ENCODE measurements around the gene CACNG6.
"Not testable (repeated sequence)": the region's sequence is repeated elsewhere in the genome, so short reads cannot be mapped to it uniquely, and the experiment has no call there.

Gene CACNG6

DNA sequence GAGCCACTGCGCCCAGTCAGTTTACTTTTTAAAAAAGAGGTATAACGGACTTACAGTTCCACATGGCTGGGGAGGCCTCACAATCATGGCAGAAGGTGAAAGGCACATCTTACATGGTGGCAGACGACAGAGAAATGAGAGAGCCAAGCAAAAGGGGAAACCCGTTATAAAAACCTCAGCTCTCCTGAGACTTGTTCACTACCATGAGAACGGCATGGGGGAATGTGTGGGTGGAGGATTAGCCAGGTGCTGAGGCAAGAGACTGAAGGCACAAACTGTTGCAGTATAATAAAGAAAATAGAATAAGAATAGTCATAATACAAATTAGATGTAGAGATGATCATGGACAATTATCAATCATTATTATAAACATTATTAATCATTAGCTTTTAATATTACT, 45.1 kb downstream of the CACNG6 start:
- not testable (repeated sequence) for H3K23ac ChIP-seq (ENCODE audit: low read length); H3K9me3 ChIP-seq (ENCODE audit: insufficient read depth, low read depth, low read length); H3K4ac ChIP-seq (ENCODE audit: low read depth, low read length); H4K91ac ChIP-seq (ENCODE audit: low read depth, low read length); H3K9ac ChIP-seq (ENCODE audit: low read length); H3K14ac ChIP-seq (ENCODE audit: low read length); H3K79me1 ChIP-seq (ENCODE audit: low read length); H3K4me3 ChIP-seq (ENCODE audit: low read depth, low read length); H3K18ac ChIP-seq (ENCODE audit: low read length); H3K4me2 ChIP-seq (ENCODE audit: low read length); H3K27ac ChIP-seq (ENCODE audit: low read depth, low read length); H2BK120ac ChIP-seq (ENCODE audit: insufficient read depth, low read length, poor library complexity); H3K27me3 ChIP-seq (ENCODE audit: insufficient read depth, low read length); H3K79me2 ChIP-seq (ENCODE audit: control insufficient read depth, insufficient read depth, low read length, poor library complexity); H3K4me1 ChIP-seq (ENCODE audit: control insufficient read depth in 1 of 2, insufficient read depth in 2 of 2, low read length in 2 of 2); H2AK5ac ChIP-seq (ENCODE audit: low read length); H2BK5ac ChIP-seq (ENCODE audit: low read depth, low read length, poor library complexity); H3K36me3 ChIP-seq (ENCODE audit: control insufficient read depth in 1 of 2, insufficient read depth in 2 of 2, low read length in 2 of 2); H2BK12ac ChIP-seq (ENCODE audit: low read length); DNase-seq; H2AFZ ChIP-seq (ENCODE audit: insufficient read depth, low read length, poor library complexity); H4K8ac ChIP-seq (ENCODE audit: low read depth, low read length); H4K12ac ChIP-seq (ENCODE audit: low read depth, low read length)
- no CpG with 5 or more reads among the region's 5 CpGs for WGBS (ENCODE audit: extremely low coverage, insufficient coverage, insufficient read length)

DNA sequence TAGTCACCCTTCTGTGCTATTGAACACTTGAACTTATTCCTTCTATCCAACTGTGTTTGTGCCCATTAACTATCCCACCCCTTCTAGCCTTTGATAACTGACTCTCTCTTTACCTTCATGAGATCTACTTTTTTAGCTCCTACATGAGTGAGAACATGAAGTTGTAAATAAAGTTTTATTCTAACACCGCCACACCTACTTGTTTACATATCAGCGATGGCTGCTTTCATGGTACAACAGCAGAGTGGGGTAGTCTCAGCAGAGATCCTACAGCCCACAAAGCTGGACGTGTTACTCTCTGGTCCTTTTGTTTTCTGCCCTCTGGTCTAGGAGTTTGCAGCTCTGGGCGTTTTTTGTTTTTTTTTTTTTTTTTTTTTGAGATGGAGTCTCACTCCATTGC, 48.6 kb downstream of the CACNG6 start:
- H3K27ac ChIP-seq (ENCODE audit: low read depth, low read length), result no peak overlapping the region
- no peaks in the 10 kb centered on the region for H3K79me1 ChIP-seq (ENCODE audit: low read length)
- H3K4me2 ChIP-seq (ENCODE audit: low read length), result no peak overlapping the region

GRCh38 chr19:54041969-54042606, 50.7 kb downstream of the CACNG6 start:
- H3K4ac ChIP-seq (ENCODE audit: low read depth, low read length), result no peak overlapping the region
- H3K9me3 ChIP-seq (ENCODE audit: insufficient read depth, low read depth, low read length), result peaks cover 2% of the 10 kb centered on the region
- no peaks in the 10 kb centered on the region for H3K27me3 ChIP-seq (ENCODE audit: insufficient read depth, low read length)
- no peak overlapping the region for H2BK12ac ChIP-seq (ENCODE audit: low read length)
- no peak overlapping the region for H3K4me3 ChIP-seq (ENCODE audit: low read depth, low read length)
- no peak overlapping the region for H3K14ac ChIP-seq (ENCODE audit: low read length)
- H3K79me2 ChIP-seq (ENCODE audit: control insufficient read depth, insufficient read depth, low read length, poor library complexity), result no peaks in the 10 kb centered on the region
- H3K18ac ChIP-seq (ENCODE audit: low read length), result no peak overlapping the region
- no peak overlapping the region for H2BK120ac ChIP-seq (ENCODE audit: insufficient read depth, low read length, poor library complexity)
- H2AK5ac ChIP-seq (ENCODE audit: low read length), result no peak overlapping the region
- H3K79me1 ChIP-seq (ENCODE audit: low read length), result no peaks in the 10 kb centered on the region
- DNase-seq, result peak in 1 of 2 donors; percentile 57
- H4K8ac ChIP-seq (ENCODE audit: low read depth, low read length), result no peak overlapping the region
- WGBS (ENCODE audit: extremely low coverage, insufficient coverage, insufficient read length), result 100% methylated on average over 2 of the region's 9 CpGs
- H4K91ac ChIP-seq (ENCODE audit: low read depth, low read length), result no peak overlapping the region
- H3K23ac ChIP-seq (ENCODE audit: low read length), result no peak overlapping the region
- H3K9ac ChIP-seq (ENCODE audit: low read length), result no peak overlapping the region
- no peak overlapping the region for H4K12ac ChIP-seq (ENCODE audit: low read depth, low read length)
- H2AFZ ChIP-seq (ENCODE audit: insufficient read depth, low read length, poor library complexity), result no peak overlapping the region
- H3K4me2 ChIP-seq (ENCODE audit: low read length), result peak overlapping the region; percentile 15
- H3K36me3 ChIP-seq (ENCODE audit: control insufficient read depth in 1 of 2, insufficient read depth in 2 of 2, low read length in 2 of 2), result no peaks in the 10 kb centered on the region
- H3K4me1 ChIP-seq (ENCODE audit: control insufficient read depth in 1 of 2, insufficient read depth in 2 of 2, low read length in 2 of 2), result peaks cover 5 to 6% of the 10 kb centered on the region in 2 experiments
- H2BK5ac ChIP-seq (ENCODE audit: low read depth, low read length, poor library complexity), result no peak overlapping the region
- no peak overlapping the region for H3K27ac ChIP-seq (ENCODE audit: low read depth, low read length)

More for the DNA sequence above, 48.6 kb downstream of the CACNG6 start:
- no peak overlapping the region for H3K4me3 ChIP-seq (ENCODE audit: low read depth, low read length)
- no peak overlapping the region for H3K4ac ChIP-seq (ENCODE audit: low read depth, low read length)
- no peak overlapping the region for H2AFZ ChIP-seq (ENCODE audit: insufficient read depth, low read length, poor library complexity)
- H2BK12ac ChIP-seq (ENCODE audit: low read length), result no peak overlapping the region
- H3K23ac ChIP-seq (ENCODE audit: low read length), result no peak overlapping the region
- H2BK5ac ChIP-seq (ENCODE audit: low read depth, low read length, poor library complexity), result no peak overlapping the region
- DNase-seq, result no peak
- no peak overlapping the region for H4K8ac ChIP-seq (ENCODE audit: low read depth, low read length)
- no peaks in the 10 kb centered on the region for H3K79me2 ChIP-seq (ENCODE audit: control insufficient read depth, insufficient read depth, low read length, poor library complexity)
- H4K12ac ChIP-seq (ENCODE audit: low read depth, low read length), result no peak overlapping the region
- peaks cover 6 to 7% of the 10 kb centered on the region in 2 experiments for H3K4me1 ChIP-seq (ENCODE audit: control insufficient read depth in 1 of 2, insufficient read depth in 2 of 2, low read length in 2 of 2)
- no peak overlapping the region for H2BK120ac ChIP-seq (ENCODE audit: insufficient read depth, low read length, poor library complexity)
- peaks cover 2% of the 10 kb centered on the region for H3K9me3 ChIP-seq (ENCODE audit: insufficient read depth, low read depth, low read length)
- H2AK5ac ChIP-seq (ENCODE audit: low read length), result no peak overlapping the region
- no peaks in the 10 kb centered on the region for H3K36me3 ChIP-seq (ENCODE audit: control insufficient read depth in 1 of 2, insufficient read depth in 2 of 2, low read length in 2 of 2)
- WGBS (ENCODE audit: extremely low coverage, insufficient coverage, insufficient read length), result no CpG with 5 or more reads among the region's 4 CpGs
- no peak overlapping the region for H3K9ac ChIP-seq (ENCODE audit: low read length)
- H3K27me3 ChIP-seq (ENCODE audit: insufficient read depth, low read length), result no peaks in the 10 kb centered on the region
- no peak overlapping the region for H3K18ac ChIP-seq (ENCODE audit: low read length)
- H4K91ac ChIP-seq (ENCODE audit: low read depth, low read length), result no peak overlapping the region
- H3K14ac ChIP-seq (ENCODE audit: low read length), result no peak overlapping the region

- H2BK5ac ChIP-seq (ENCODE audit: low read depth, low read length, poor library complexity), result no peak overlapping the region
- no peak overlapping the region for H2BK120ac ChIP-seq (ENCODE audit: insufficient read depth, low read length, poor library complexity)
- no peak for DNase-seq
- no peak overlapping the region for H4K91ac ChIP-seq (ENCODE audit: low read depth, low read length)
- H2BK12ac ChIP-seq (ENCODE audit: low read length), result no peak overlapping the region
- no peak overlapping the region for H3K4ac ChIP-seq (ENCODE audit: low read depth, low read length)
- peaks cover 5 to 6% of the 10 kb centered on the region in 2 experiments for H3K4me1 ChIP-seq (ENCODE audit: control insufficient read depth in 1 of 2, insufficient read depth in 2 of 2, low read length in 2 of 2)
- no CpG with 5 or more reads among the region's 3 CpGs for WGBS (ENCODE audit: extremely low coverage, insufficient coverage, insufficient read length)
- H4K8ac ChIP-seq (ENCODE audit: low read depth, low read length), result no peak overlapping the region
- H3K79me1 ChIP-seq (ENCODE audit: low read length), result no peaks in the 10 kb centered on the region
- H3K9ac ChIP-seq (ENCODE audit: low read length), result no peak overlapping the region
- H3K79me2 ChIP-seq (ENCODE audit: control insufficient read depth, insufficient read depth, low read length, poor library complexity), result no peaks in the 10 kb centered on the region
- H3K18ac ChIP-seq (ENCODE audit: low read length), result no peak overlapping the region
- no peak overlapping the region for H3K4me3 ChIP-seq (ENCODE audit: low read depth, low read length)
- H3K36me3 ChIP-seq (ENCODE audit: control insufficient read depth in 1 of 2, insufficient read depth in 2 of 2, low read length in 2 of 2), result no peaks in the 10 kb centered on the region
- peaks cover 2% of the 10 kb centered on the region for H3K9me3 ChIP-seq (ENCODE audit: insufficient read depth, low read depth, low read length)
- no peak overlapping the region for H3K27ac ChIP-seq (ENCODE audit: low read depth, low read length)
- H3K4me2 ChIP-seq (ENCODE audit: low read length), result no peak overlapping the region
- no peak overlapping the region for H2AFZ ChIP-seq (ENCODE audit: insufficient read depth, low read length, poor library complexity)
- H3K27me3 ChIP-seq (ENCODE audit: insufficient read depth, low read length), result no peaks in the 10 kb centered on the region
- H2AK5ac ChIP-seq (ENCODE audit: low read length), result no peak overlapping the region
- H4K12ac ChIP-seq (ENCODE audit: low read depth, low read length), result no peak overlapping the region
- H3K23ac ChIP-seq (ENCODE audit: low read length), result no peak overlapping the region
- no peak overlapping the region for H3K14ac ChIP-seq (ENCODE audit: low read length)
These were observed 51.6 kb downstream of the CACNG6 start for GRCh38 chr19:54042989-54043388.

All from trophoblast cell (in vitro differentiated cells and primary cell).